IMR-90 (cell line): ENCODE measurements around the gene OR2B3. TPM values are rescaled to one million over a fixed set of nuclear protein-coding genes. Genes with fewer than 3 reads are reported as not detected.

ENCODE experiments used
- ATAC-seq: fragments of 200-7000 bp; cut with Tn5 transposase; 2 replicates; pipeline ENCODE4 v1.9.1; 2020; ENCODE audit warnings: low read depth, mild to moderate bottlenecking, moderate library complexity
- Bru-seq: library from RNA; stranded (reverse); fragments of 400-500 nt; gene quantifications from one replicate; lab custom pipeline; 2021; lab: Mats Ljungman, UMichigan
- BruChase-seq, 2 experiments: library from RNA; stranded (reverse); fragments of 400-500 nt; gene quantifications; one replicate each; lab custom pipeline; 2021; lab: Mats Ljungman, UMichigan
- BruUV-seq: library from RNA; stranded (reverse); fragments of 400-500 nt; replicated peaks from 2 replicates; lab custom pipeline; 2021; lab: Mats Ljungman, UMichigan
- CTCF ChIA-PET: fragments of 300-600 bp; formaldehyde crosslinking; extraction: SDS; loops from one replicate; lab custom pipeline; 2021; ENCODE audit warnings: antibody characterized with exemption; lab: Yijun Ruan, JAX
- POLR2A ChIA-PET: fragments of 300-600 bp; sonication (Branson Sonifier 250); formaldehyde crosslinking; loops from one replicate; lab custom pipeline; 2022; ENCODE audit warnings: antibody characterized with exemption; ENCODE audit not compliant: unreplicated experiment; lab: Charles Lee
- DNase-seq: peaks from one replicate; pipeline ENCODE4 v3.0.0; 2013
- H2AFZ ChIP-seq: replicated peaks from 2 replicates; pipeline ENCODE3; 2013; ENCODE audit warnings: low read length, mild to moderate bottlenecking; ENCODE audit not compliant: poor library complexity
- H2AK5ac ChIP-seq: 2 replicates; pipeline ENCODE4 v1.6.1; 2013; ENCODE audit warnings: low read depth, low read length, inconsistent platforms
- H2AK9ac ChIP-seq: replicated peaks from 2 replicates; pipeline ENCODE3; 2013; ENCODE audit warnings: mild to moderate bottlenecking, low read depth, low read length, moderate library complexity; ENCODE audit not compliant: poor library complexity
- H2BK120ac ChIP-seq: 2 replicates; pipeline ENCODE4 v1.6.1; 2013; ENCODE audit warnings: low read depth, low read length, inconsistent platforms
- H2BK15ac ChIP-seq: 3 replicates; pipeline ENCODE4 v1.6.1; 2013; ENCODE audit warnings: low read depth, low read length, inconsistent platforms
- H2BK20ac ChIP-seq: 2 replicates; pipeline ENCODE4 v1.6.1; 2013; ENCODE audit warnings: low read depth, mild to moderate bottlenecking, inconsistent platforms, low read length, moderate library complexity
- H2BK5ac ChIP-seq: 2 replicates; pipeline ENCODE4 v1.6.1; 2013; ENCODE audit warnings: mild to moderate bottlenecking, low read depth, low read length, inconsistent platforms; ENCODE audit not compliant: poor library complexity, severe bottlenecking
- H3K14ac ChIP-seq: replicated peaks from 2 replicates; pipeline ENCODE4 v1.6.1; 2013; ENCODE audit warnings: low read depth, low read length, inconsistent platforms
- H3K18ac ChIP-seq: 2 replicates; pipeline ENCODE4 v1.6.1; 2013; ENCODE audit warnings: low read depth, low read length, control low read depth
- H3K23ac ChIP-seq: 2 replicates; pipeline ENCODE4 v1.6.1; 2013; ENCODE audit warnings: low read depth, low read length, inconsistent platforms
- H3K27ac ChIP-seq: 2 replicates; pipeline ENCODE4 v1.5.1; 2013; ENCODE audit warnings: mild to moderate bottlenecking, control low read depth, low read length; ENCODE audit not compliant: insufficient read depth
- H3K27me3 ChIP-seq: 2 replicates; pipeline ENCODE4 v1.6.1; 2013; ENCODE audit warnings: low read length; ENCODE audit not compliant: control insufficient read depth, insufficient read depth
- H3K36me3 ChIP-seq: 2 replicates; pipeline ENCODE4 v1.6.1; 2013; ENCODE audit warnings: low read length, mixed read lengths; ENCODE audit not compliant: control insufficient read depth, insufficient read depth
- H3K4ac ChIP-seq: 2 replicates; pipeline ENCODE4 v1.6.1; 2013; ENCODE audit warnings: low read depth, low read length, inconsistent platforms
- H3K4me1 ChIP-seq: 2 replicates; pipeline ENCODE4 v1.6.1; 2013; ENCODE audit warnings: low read length, mixed read lengths; ENCODE audit not compliant: control insufficient read depth, insufficient read depth
- H3K4me2 ChIP-seq: 2 replicates; pipeline ENCODE4 v1.6.1; 2013; ENCODE audit warnings: low read depth, mild to moderate bottlenecking, control low read depth, low read length, moderate library complexity
- H3K4me3 ChIP-seq: 2 replicates; pipeline ENCODE4 v1.5.1; 2013; ENCODE audit warnings: low read depth, mild to moderate bottlenecking, control low read depth, low read length, moderate library complexity; ENCODE audit not compliant: insufficient read depth
- H3K56ac ChIP-seq: 2 replicates; pipeline ENCODE4 v1.6.1; 2013; ENCODE audit warnings: low read length, inconsistent platforms; ENCODE audit not compliant: insufficient read depth; ENCODE audit errors: extremely low read depth
- H3K79me1 ChIP-seq, 2 experiments: 2 replicates each; pipeline ENCODE4 v1.6.1; 2013; ENCODE audit warnings: low read length in 2 of 2, inconsistent platforms in 1 of 2, low read depth in 1 of 2
- H3K9ac ChIP-seq: 2 replicates; pipeline ENCODE4 v1.6.1; 2013; ENCODE audit warnings: low read depth, low read length, control low read depth
- H3K9me1 ChIP-seq: 2 replicates; pipeline ENCODE4 v1.6.1; 2013; ENCODE audit warnings: low read length, inconsistent platforms; ENCODE audit not compliant: insufficient read depth
- H3K9me3 ChIP-seq: 2 replicates; pipeline ENCODE4 v1.6.1; 2013; ENCODE audit warnings: low read length; ENCODE audit not compliant: control insufficient read depth, insufficient read depth
- H4K20me1 ChIP-seq: 2 replicates; pipeline ENCODE4 v1.6.1; 2013; ENCODE audit warnings: low read length, inconsistent platforms; ENCODE audit not compliant: insufficient read depth
- H4K5ac ChIP-seq: 2 replicates; pipeline ENCODE4 v1.6.1; 2013; ENCODE audit warnings: mild to moderate bottlenecking, low read depth, low read length, control low read depth
- H4K8ac ChIP-seq, 2 experiments: 2 replicates each; pipeline ENCODE4 v1.6.1; 2013; ENCODE audit warnings: low read depth in 2 of 2, low read length in 2 of 2, control low read depth in 1 of 2, inconsistent platforms in 1 of 2
- H4K91ac ChIP-seq: 2 replicates; pipeline ENCODE4 v1.6.1; 2013; ENCODE audit warnings: low read depth, low read length, inconsistent platforms; ENCODE audit not compliant: insufficient read depth
- BHLHE40 ChIP-seq: fragments of 150-350 bp; IDR thresholded peaks from 2 replicates; pipeline ENCODE4 v1.6.1; 2016; ENCODE audit warnings: mild to moderate bottlenecking, low read depth, low read length
- CEBPB ChIP-seq: IDR thresholded peaks from 2 replicates; pipeline ENCODE4 v1.6.1; 2012; ENCODE audit warnings: low read depth, low read length, improper control_type of control experiment
- CHD1 ChIP-seq: IDR thresholded peaks from 2 replicates; pipeline ENCODE4 v1.6.1; 2012; ENCODE audit warnings: low read depth, low read length, improper control_type of control experiment
- MAFK ChIP-seq: IDR thresholded peaks from 2 replicates; pipeline ENCODE4 v1.6.1; 2012; ENCODE audit warnings: low read depth, low read length, improper control_type of control experiment
- MAZ ChIP-seq: IDR thresholded peaks from 2 replicates; pipeline ENCODE4 v1.6.1; 2012; ENCODE audit warnings: low read depth, mild to moderate bottlenecking, low read length, improper control_type of control experiment, moderate library complexity, borderline replicate concordance
- NFE2L2 ChIP-seq: fragments of 150-350 bp; IDR thresholded peaks from 2 replicates; pipeline ENCODE4 v1.6.1; 2016; ENCODE audit warnings: low read depth, mild to moderate bottlenecking, low read length
- POLR2A ChIP-seq: IDR thresholded peaks from 2 replicates; pipeline ENCODE4 v1.6.1; 2012; ENCODE audit warnings: mild to moderate bottlenecking, low read depth, low read length
- RAD21 ChIP-seq: IDR thresholded peaks from 2 replicates; pipeline ENCODE4 v1.6.1; 2012; ENCODE audit warnings: low read length, improper control_type of control experiment
- RFX5 ChIP-seq: IDR thresholded peaks from 2 replicates; pipeline ENCODE4 v1.8.0; 2012; ENCODE audit warnings: low read depth, mild to moderate bottlenecking, low read length, moderate library complexity
- WGBS, 2 experiments: methylation state at CpG; one replicate each; pipeline versions ENCODE4 v1.1.5 to v1.1.7; 2013; ENCODE audit warnings: missing lambda C conversion rate in 2 of 2; ENCODE audit not compliant: insufficient read length in 1 of 2; ENCODE audit errors: extremely low coverage in 2 of 2; 5-methylcytosine and 5-hydroxymethylcytosine counted together
- dilution Hi-C: fragments of 300-500 bp; cut with HindIII; formaldehyde crosslinking; loops from one replicate; pipeline ENCODE4 v1.14.3; 2018; ENCODE audit warnings: low sequenced_read_pairs; ENCODE audit not compliant: unreplicated experiment
- in situ Hi-C: fragments of 300-500 bp; cut with MboI; formaldehyde crosslinking; loops from 3 replicates; pipeline ENCODE4 v1.14.3; 2019; ENCODE audit warnings: low sequenced_read_pairs, inconsistent platforms, mixed read lengths
- intact Hi-C: fragments of 100-400 bp; cut with micrococcal nuclease; formaldehyde crosslinking; loops from 2 replicates; pipeline ENCODE4 v1.10.0; 2022
- long read RNA-seq: library from polyadenylated mRNA; unstranded; transcript quantifications from one replicate; pipeline ENCODE4 v2.0.0, GENCODE V29; 2021; ENCODE audit not compliant: unreplicated experiment
- polyA plus RNA-seq, 3 experiments: library from polyadenylated mRNA; depleted of rRNA; stranded (reverse); fragments of >200 nt; gene quantifications; 2 replicates each; pipeline ENCODE4 v1.2.3, GENCODE V29; 2012; ENCODE audit warnings: low replicate concordance in 1 of 3
- total RNA-seq: library from RNA; depleted of rRNA; stranded (reverse); fragments of >200 nt; gene quantifications from 2 replicates; pipeline ENCODE4 v1.2.3, GENCODE V29; 2012; rRNA removed
- TF ChIP-seq, protein P1 (sequence below): conservative IDR thresholded peaks from 2 replicates; pipeline ENCODE4 v1.5.1; 2012; ENCODE audit warnings: mild to moderate bottlenecking, low read depth, low read length, improper control_type of control experiment

OR2B3 gene, protein sequence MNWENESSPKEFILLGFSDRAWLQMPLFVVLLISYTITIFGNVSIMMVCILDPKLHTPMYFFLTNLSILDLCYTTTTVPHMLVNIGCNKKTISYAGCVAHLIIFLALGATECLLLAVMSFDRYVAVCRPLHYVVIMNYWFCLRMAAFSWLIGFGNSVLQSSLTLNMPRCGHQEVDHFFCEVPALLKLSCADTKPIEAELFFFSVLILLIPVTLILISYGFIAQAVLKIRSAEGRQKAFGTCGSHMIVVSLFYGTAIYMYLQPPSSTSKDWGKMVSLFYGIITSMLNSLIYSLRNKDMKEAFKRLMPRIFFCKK
- total RNA-seq: not detected in 2 replicates
- not detected in 2 replicates for polyA plus RNA-seq (2012; rRNA removed)
- not detected in 2 replicates for polyA plus RNA-seq (2012; cell fraction: cytosol; rRNA removed)
- not detected in 2 replicates for polyA plus RNA-seq (2012; cell fraction: nucleus; rRNA removed; ENCODE audit: low replicate concordance)
- Bru-seq, nascent RNA: not detected
- not detected for BruChase-seq, experiment 1, labeled RNA remaining after a 6-hour chase
- not detected for BruChase-seq, experiment 2, labeled RNA remaining after a 2-hour chase
- long read RNA-seq: 0 reads

DNA sequence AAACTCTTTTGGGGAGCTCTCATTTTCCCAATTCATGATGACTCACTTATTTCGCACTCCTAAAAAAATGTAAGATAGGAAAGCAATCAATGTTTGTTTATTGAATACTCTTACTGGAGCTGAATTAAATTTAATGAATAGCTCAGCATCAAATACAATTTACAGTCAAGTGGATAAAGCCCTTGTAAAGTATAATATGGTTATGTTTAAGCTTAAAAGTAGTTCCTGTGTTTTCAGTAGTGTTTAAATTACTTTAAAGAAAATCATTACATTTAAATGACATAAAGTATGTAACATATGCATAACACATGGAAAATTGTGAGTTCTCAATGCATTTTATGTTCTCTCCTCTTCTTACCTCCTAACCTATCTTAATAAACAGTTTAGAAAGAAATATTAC lies at the start of gene OR2B3:
TSS of gene OR2B3 (minus strand) at position 101 of the 400 bp plus-strand sequence. CDS start at position 36, 65 bp downstream.
- Histone ChIP-seq H3K9me3 (peaks cover 9% of the 10 kb centered on the region), H4K8ac (no peak within 1 kb of the TSS), H4K91ac (no peak within 1 kb of the TSS), H2AFZ (no peak within 1 kb of the TSS), H3K14ac (no peak within 1 kb of the TSS), H2BK120ac (no peak within 1 kb of the TSS), H2BK20ac (no peak within 1 kb of the TSS), H3K27ac (no peak within 1 kb of the TSS), H2BK5ac (no peak within 1 kb of the TSS), H3K9ac (no peak within 1 kb of the TSS), H3K79me1 (no peaks in the 10 kb centered on the region), H3K4me2 (no peak within 1 kb of the TSS), H3K56ac (no peak within 1 kb of the TSS), H2AK9ac (no peak within 1 kb of the TSS), H2BK15ac (no peak within 1 kb of the TSS), H3K4ac (no peak within 1 kb of the TSS), H4K5ac (no peak within 1 kb of the TSS), H3K36me3 (no peaks in the 10 kb centered on the region), H2AK5ac (no peak within 1 kb of the TSS), H3K18ac (no peak within 1 kb of the TSS), H3K4me1 (no peaks in the 10 kb centered on the region), H3K27me3 (no peaks in the 10 kb centered on the region), H4K20me1 (no peaks in the 10 kb centered on the region), H3K9me1 (no peaks in the 10 kb centered on the region), H3K4me3 (no peak within 1 kb of the TSS), H3K23ac (no peak within 1 kb of the TSS)
- in situ Hi-C loops: no loop called here
- ATAC-seq (no peak), DNase-seq (no peak)
- no TSS peak for BruUV-seq
- ChIA-PET POLR2A (no interaction called here), CTCF (no interaction called here)
- TF ChIP-seq, protein P1, sequence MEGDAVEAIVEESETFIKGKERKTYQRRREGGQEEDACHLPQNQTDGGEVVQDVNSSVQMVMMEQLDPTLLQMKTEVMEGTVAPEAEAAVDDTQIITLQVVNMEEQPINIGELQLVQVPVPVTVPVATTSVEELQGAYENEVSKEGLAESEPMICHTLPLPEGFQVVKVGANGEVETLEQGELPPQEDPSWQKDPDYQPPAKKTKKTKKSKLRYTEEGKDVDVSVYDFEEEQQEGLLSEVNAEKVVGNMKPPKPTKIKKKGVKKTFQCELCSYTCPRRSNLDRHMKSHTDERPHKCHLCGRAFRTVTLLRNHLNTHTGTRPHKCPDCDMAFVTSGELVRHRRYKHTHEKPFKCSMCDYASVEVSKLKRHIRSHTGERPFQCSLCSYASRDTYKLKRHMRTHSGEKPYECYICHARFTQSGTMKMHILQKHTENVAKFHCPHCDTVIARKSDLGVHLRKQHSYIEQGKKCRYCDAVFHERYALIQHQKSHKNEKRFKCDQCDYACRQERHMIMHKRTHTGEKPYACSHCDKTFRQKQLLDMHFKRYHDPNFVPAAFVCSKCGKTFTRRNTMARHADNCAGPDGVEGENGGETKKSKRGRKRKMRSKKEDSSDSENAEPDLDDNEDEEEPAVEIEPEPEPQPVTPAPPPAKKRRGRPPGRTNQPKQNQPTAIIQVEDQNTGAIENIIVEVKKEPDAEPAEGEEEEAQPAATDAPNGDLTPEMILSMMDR: no peak
- no peak for TF ChIP-seq CEBPB
- no peak for TF ChIP-seq BHLHE40
- no peak for TF ChIP-seq NFE2L2
- no peak for TF ChIP-seq MAZ
- no peak for TF ChIP-seq RFX5
- no peak for TF ChIP-seq MAFK
- TF ChIP-seq RAD21: no peak
- TF ChIP-seq POLR2A: no peak
- no peak for TF ChIP-seq CHD1
- intact Hi-C loops: no loop called here
- dilution Hi-C loops: no loop called here
- WGBS, 2 experiments: no CpG with 5 or more reads among the region's 1 CpG
